Measurements from ENCODE around the gene CCR2. TPM values are rescaled to one million over a fixed set of nuclear protein-coding genes. Genes with fewer than 3 reads are reported as not detected.
A peak's percentile ranks its signal among the peaks of the same experiment; 100 is the strongest.

CCR2 gene
- total RNA-seq (ENCODE audit: low replicate concordance), result under 0.01 TPM in 1 of 2 replicates, not detected in the other

GRCh38 chr3:46353647-46354410 lies at the start of gene CCR2:
CCR2 (plus strand) TSS chr3:46354111; CDS start chr3:46357528, 3,417 bp downstream.
- no peak for TF ChIP-seq CTCF (IDR thresholded peaks at IDR 0.05; ENCODE audit: insufficient read depth, low read length)
- no peak within 1 kb of the TSS for H3K4me3 ChIP-seq (ENCODE audit: low read depth, low read length)
- DNase-seq (ENCODE audit: low read depth), result no peak

- H3K4me3 ChIP-seq (ENCODE audit: low read depth, low read length), result no peak overlapping the region
- TF ChIP-seq CTCF (IDR thresholded peaks at IDR 0.05; ENCODE audit: insufficient read depth, low read length), result no peak
- no peak for DNase-seq (ENCODE audit: low read depth)
Observed at GRCh38 chr3:46304739-46305138, 49.2 kb upstream of the CCR2 start.

GRCh38 chr3:46312991-46313390 lies 40.9 kb upstream of the CCR2 start:
- no peak overlapping the region for H3K4me3 ChIP-seq (ENCODE audit: low read depth, low read length)
- TF ChIP-seq CTCF (IDR thresholded peaks at IDR 0.05; ENCODE audit: insufficient read depth, low read length), result no peak
- DNase-seq (ENCODE audit: low read depth), result peak; percentile 28

GRCh38 chr3:46314517-46314916 lies 39.4 kb upstream of the CCR2 start:
- no peak for TF ChIP-seq CTCF (IDR thresholded peaks at IDR 0.05; ENCODE audit: insufficient read depth, low read length)
- H3K4me3 ChIP-seq (ENCODE audit: low read depth, low read length), result no peak overlapping the region
- no peak for DNase-seq (ENCODE audit: low read depth)

GRCh38 chr3:46316206-46316605 lies 37.7 kb upstream of the CCR2 start:
- DNase-seq (ENCODE audit: low read depth), result no peak
- TF ChIP-seq CTCF (IDR thresholded peaks at IDR 0.05; ENCODE audit: insufficient read depth, low read length), result no peak
- no peak overlapping the region for H3K4me3 ChIP-seq (ENCODE audit: low read depth, low read length)

- TF ChIP-seq CTCF (IDR thresholded peaks at IDR 0.05; ENCODE audit: insufficient read depth, low read length), result no peak
- no peak overlapping the region for H3K4me3 ChIP-seq (ENCODE audit: low read depth, low read length)
- no peak for DNase-seq (ENCODE audit: low read depth)
Observed at GRCh38 chr3:46318207-46318927, 35.5 kb upstream of the CCR2 start.

Measured in fibroblast of the aortic adventitia (primary cell).